ENCODE results near the gene UMPS. TPM values are rescaled to one million over a fixed set of nuclear protein-coding genes. Genes with fewer than 3 reads are reported as not detected.

The UMPS gene
- total RNA-seq, 1 experiment from 2014 or later, result 46.0 TPM

GRCh38 chr3:124774327-124774718, 44.1 kb downstream of the UMPS start:
- ATAC-seq (peak; percentile 86), DNase-seq (ENCODE audit: low read depth, low spot score) (no peak)
- ChIA-PET POLR2A (interaction anchor here (0.5 kb wide), 1 partner anchor 122 kb away, joined by 3 read pairs; no protein-coding TSS in a partner anchor), CTCF (no interaction called here)
- TF ChIP-seq TCF7L2 (IDR thresholded peaks at IDR 0.05; ENCODE audit: low read depth, low read length) (0 out of 2 replicates have a peak, but pooled peaks have one; percentile 53), CTCF (IDR thresholded peaks at IDR 0.05) (no peak)
- intact Hi-C loops (cut with micrococcal nuclease; ENCODE audit: unreplicated experiment), result no loop called here
- no TSS peak for BruUV-seq (replicated peaks)
- Histone ChIP-seq H3K27ac (ENCODE audit: low read length) (peak overlapping the region; percentile 73), H3K9me3 (ENCODE audit: control insufficient read depth, insufficient read depth, low read depth, low read length) (no peaks in the 10 kb centered on the region), H3K4me3 (ENCODE audit: low read depth in 2 of 2, low read length in 2 of 2) (no peak overlapping the region), H3K36me3 (ENCODE audit: control insufficient read depth, insufficient read depth, low read length) (no peaks in the 10 kb centered on the region), H3K4me1 (ENCODE audit: control insufficient read depth, insufficient read depth, low read length) (peaks cover 21% of the 10 kb centered on the region), H3K27me3 (ENCODE audit: control insufficient read depth, insufficient read depth, low read length) (no peaks in the 10 kb centered on the region)
- in situ Hi-C loops (cut with HindIII; ENCODE audit: low pct_unique_long_range_greater_than_20kb, low sequenced_read_pairs), result no loop called here

GRCh38 chr3:124774841-124775402, 44.7 kb downstream of the UMPS start:
- no TSS peak for BruUV-seq (replicated peaks)
- ATAC-seq, result no peak
- in situ Hi-C loops (cut with HindIII; ENCODE audit: low pct_unique_long_range_greater_than_20kb, low sequenced_read_pairs) (no loop called here), intact Hi-C loops (cut with micrococcal nuclease; ENCODE audit: unreplicated experiment) (no loop called here)
- no peaks in the 10 kb centered on the region for H3K27me3 ChIP-seq (ENCODE audit: control insufficient read depth, insufficient read depth, low read length)
- TF ChIP-seq SIN3A (IDR thresholded peaks at IDR 0.05; ENCODE audit: borderline replicate concordance, insufficient read depth, low read depth, low read length), result no peak
- TF ChIP-seq POLR2AphosphoS5 (IDR thresholded peaks at IDR 0.05; ENCODE audit: low read depth, low read length), result no peak
- TF ChIP-seq REST (IDR thresholded peaks at IDR 0.05; ENCODE audit: insufficient read depth in 1 of 2, low read depth in 2 of 2, low read length in 1 of 2), result no peak
- no peak for TF ChIP-seq CTCF (IDR thresholded peaks at IDR 0.05)
- no peak for TF ChIP-seq TCF7L2 (IDR thresholded peaks at IDR 0.05; ENCODE audit: low read depth, low read length)
- H3K4me3 ChIP-seq (ENCODE audit: low read depth in 2 of 2, low read length in 2 of 2), result no peak overlapping the region
- POLR2A ChIA-PET, result no interaction called here
- peak overlapping the region; percentile 73 for H3K27ac ChIP-seq (ENCODE audit: low read length)
- H3K4me1 ChIP-seq (ENCODE audit: control insufficient read depth, insufficient read depth, low read length), result peaks cover 25% of the 10 kb centered on the region
- CTCF ChIA-PET, result no interaction called here
- no peaks in the 10 kb centered on the region for H3K36me3 ChIP-seq (ENCODE audit: control insufficient read depth, insufficient read depth, low read length)
- H3K9me3 ChIP-seq (ENCODE audit: control insufficient read depth, insufficient read depth, low read depth, low read length), result no peaks in the 10 kb centered on the region
- DNase-seq (ENCODE audit: low read depth, low spot score), result no peak
